GM21515 (cell line): Measurements from ENCODE around the gene CCDC18.
"Not testable (repeated sequence)": the region's sequence is repeated elsewhere in the genome, so short reads cannot be mapped to it uniquely, and the experiment has no call there.

Experiments used
- ATAC-seq: cut with Tn5 transposase; IDR thresholded peaks from one replicate; pipeline ENCODE4 v1.9.1; 2021; ENCODE audit not compliant: unreplicated experiment

CCDC18 gene

GRCh38 chr1:93180723-93181613, at the start of gene CCDC18:
TSS of gene CCDC18 (plus strand) at chr1:93180724. CDS start at chr1:93183362, 2,638 bp downstream.
- ATAC-seq: peak; percentile 3

- ATAC-seq: no peak
Measured at GRCh38 chr1:93132638-93133037, 47.9 kb upstream of the CCDC18 start.

- ATAC-seq: no peak
Measured at GRCh38 chr1:93136445-93136844, 44.1 kb upstream of the CCDC18 start.

- ATAC-seq: no peak
Measured at GRCh38 chr1:93137604-93138292, 42.8 kb upstream of the CCDC18 start.

GRCh38 chr1:93140106-93140505, 40.4 kb upstream of the CCDC18 start:
- ATAC-seq: no peak

GRCh38 chr1:93142161-93142560, 38.4 kb upstream of the CCDC18 start:
- no peak for ATAC-seq

- ATAC-seq: no peak
Measured at GRCh38 chr1:93143136-93143535, 37.4 kb upstream of the CCDC18 start.

- no peak for ATAC-seq
Measured at GRCh38 chr1:93143769-93144168, 36.8 kb upstream of the CCDC18 start.

GRCh38 chr1:93148001-93148400, 32.5 kb upstream of the CCDC18 start:
- no peak for ATAC-seq

GRCh38 chr1:93150729-93151128, 29.8 kb upstream of the CCDC18 start:
- no peak for ATAC-seq

- ATAC-seq: no peak
Measured at GRCh38 chr1:93151474-93151873, 29.1 kb upstream of the CCDC18 start.

GRCh38 chr1:93152835-93153234, 27.7 kb upstream of the CCDC18 start:
- no peak for ATAC-seq

- ATAC-seq: no peak
Measured at GRCh38 chr1:93154898-93155297, 25.6 kb upstream of the CCDC18 start.

- no peak for ATAC-seq
Measured at GRCh38 chr1:93155335-93155734, 25.2 kb upstream of the CCDC18 start.

GRCh38 chr1:93159337-93159736, 21.2 kb upstream of the CCDC18 start:
- ATAC-seq: no peak

GRCh38 chr1:93163314-93163713, 17.2 kb upstream of the CCDC18 start:
- ATAC-seq: not testable (repeated sequence)

GRCh38 chr1:93164816-93165215, 15.7 kb upstream of the CCDC18 start:
- ATAC-seq: no peak

- ATAC-seq: not testable (repeated sequence)
Measured at GRCh38 chr1:93165895-93166294, 14.6 kb upstream of the CCDC18 start.

GRCh38 chr1:93167006-93167405, 13.5 kb upstream of the CCDC18 start:
- ATAC-seq: no peak

GRCh38 chr1:93170141-93170678, 10.3 kb upstream of the CCDC18 start:
- not testable (repeated sequence) for ATAC-seq

- no peak for ATAC-seq
Measured at GRCh38 chr1:93171549-93172034, 8.9 kb upstream of the CCDC18 start.

GRCh38 chr1:93172778-93173177, 7.7 kb upstream of the CCDC18 start:
- no peak for ATAC-seq
